Stimulated activated CD4-positive, alpha-beta T cell treated with anti-CD3 and anti-CD28 coated beads, Interleukin-15, amount 100 ng/mL, for 48 hours (primary cell): ENCODE measurements around the gene TMEM131L.

ENCODE experiments used
- DNase-seq, 2 donors: peaks; one replicate each; pipeline ENCODE4 v3.0.0-alpha.2; 2020; ENCODE audit warnings: low read depth in 2 of 2

TMEM131L gene

DNA sequence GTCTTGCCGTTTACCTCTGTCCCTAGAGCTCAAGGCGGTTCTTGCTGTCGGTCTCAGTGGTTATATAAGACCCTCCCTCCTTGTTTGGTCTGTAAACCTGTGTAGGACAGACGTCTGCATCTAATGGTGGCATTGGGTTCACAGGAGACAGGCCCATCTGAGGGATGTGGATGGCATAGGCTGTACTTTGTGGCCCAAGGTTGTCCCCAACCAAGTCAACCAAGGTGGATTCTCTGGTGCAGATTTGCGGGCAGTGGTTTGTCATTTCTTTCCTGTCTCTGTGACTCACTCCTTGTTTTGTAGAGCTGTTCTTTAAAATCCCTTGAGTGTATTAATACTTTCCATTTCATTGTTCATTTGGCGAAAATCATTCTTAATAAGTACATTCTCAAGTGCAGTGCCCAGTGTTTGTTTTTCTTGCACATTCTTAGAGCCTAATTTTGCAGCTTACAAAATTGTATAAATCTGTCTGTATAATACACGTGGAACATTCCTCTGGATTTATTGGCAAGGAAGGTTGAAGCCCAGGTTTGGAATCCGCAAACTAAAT, 149.9 kb downstream of the TMEM131L start:
- peak; percentile 35 to 60 for DNase-seq

DNA sequence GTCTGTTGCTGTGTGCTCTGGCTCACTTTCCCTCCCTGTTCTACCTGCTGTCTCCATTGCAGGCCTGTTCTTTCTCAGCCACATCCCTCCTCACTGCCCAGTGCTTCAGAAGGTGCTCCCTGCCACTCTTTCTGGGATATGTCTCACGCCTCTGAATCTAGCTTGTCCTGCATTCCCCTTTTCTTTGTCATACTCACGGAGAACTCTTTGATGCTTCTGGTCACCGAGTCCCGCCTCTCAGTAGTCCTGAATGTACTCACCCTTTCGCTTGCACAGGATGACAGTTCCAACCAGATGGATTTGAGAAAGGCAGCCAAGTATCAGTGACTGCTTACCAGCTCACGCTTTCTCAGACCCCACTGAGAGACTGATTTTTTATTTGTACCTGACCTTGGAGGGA, 152.7 kb downstream of the TMEM131L start:
- DNase-seq = no peak

DNA sequence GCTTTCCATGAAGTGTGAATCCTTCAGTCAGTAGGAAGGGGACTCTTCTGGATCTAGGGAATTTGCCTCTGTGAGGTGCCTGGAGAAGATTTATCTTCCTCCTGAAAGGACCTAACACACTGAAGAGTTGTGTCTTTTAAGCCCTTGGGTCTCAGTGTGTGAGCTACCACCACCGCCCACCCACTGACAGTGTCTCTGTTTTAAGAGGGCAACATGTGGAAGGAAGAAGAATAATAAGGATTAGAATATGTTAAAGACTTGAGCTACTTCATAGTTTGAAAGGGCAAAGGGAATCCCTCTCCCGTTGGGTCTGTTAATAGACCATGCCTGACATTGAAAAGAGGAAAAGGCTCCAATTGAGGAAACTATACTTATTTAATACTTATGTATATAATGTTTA, 153.7 kb downstream of the TMEM131L start:
- DNase-seq = no peak

DNA sequence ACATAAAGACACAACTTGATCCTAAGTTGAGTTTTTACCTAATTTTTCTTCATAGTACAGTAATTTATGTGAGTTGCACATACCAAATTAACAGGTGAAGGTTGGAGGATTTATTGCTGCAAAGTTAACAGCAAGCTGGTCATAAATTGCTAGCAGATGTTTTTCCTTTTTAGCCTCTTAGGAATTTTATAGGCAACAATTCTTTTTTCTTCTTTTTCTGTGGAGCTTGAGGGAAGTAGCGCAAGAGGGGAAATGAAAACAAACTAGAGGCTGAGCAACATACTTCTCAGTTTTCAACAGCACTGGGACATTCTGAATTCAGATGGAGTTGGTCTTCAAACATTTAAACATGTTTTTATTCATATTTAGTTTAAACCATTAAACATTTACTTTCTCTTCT, 154.2 kb downstream of the TMEM131L start:
- DNase-seq = no peak

DNA sequence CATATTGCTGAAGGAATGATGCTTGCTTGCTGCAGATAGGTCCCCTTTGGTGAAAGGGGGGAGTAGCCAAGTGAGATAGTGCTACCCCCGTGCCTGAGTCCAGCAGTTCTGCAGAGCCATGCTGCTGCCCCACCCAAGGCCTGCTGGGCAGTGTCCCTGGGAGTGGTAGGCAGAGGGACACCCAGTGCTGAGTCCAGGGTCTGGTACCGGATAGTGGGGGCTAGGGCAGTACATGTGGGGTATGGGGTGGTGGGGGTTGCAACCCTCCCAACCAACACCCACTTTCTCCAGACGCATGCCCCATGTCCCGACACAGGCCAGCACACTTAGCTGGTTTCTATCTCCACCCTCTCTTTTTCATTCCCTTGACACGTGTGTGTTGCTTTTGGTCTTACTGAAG, 155.9 kb downstream of the TMEM131L start:
- DNase-seq = no peak

DNA sequence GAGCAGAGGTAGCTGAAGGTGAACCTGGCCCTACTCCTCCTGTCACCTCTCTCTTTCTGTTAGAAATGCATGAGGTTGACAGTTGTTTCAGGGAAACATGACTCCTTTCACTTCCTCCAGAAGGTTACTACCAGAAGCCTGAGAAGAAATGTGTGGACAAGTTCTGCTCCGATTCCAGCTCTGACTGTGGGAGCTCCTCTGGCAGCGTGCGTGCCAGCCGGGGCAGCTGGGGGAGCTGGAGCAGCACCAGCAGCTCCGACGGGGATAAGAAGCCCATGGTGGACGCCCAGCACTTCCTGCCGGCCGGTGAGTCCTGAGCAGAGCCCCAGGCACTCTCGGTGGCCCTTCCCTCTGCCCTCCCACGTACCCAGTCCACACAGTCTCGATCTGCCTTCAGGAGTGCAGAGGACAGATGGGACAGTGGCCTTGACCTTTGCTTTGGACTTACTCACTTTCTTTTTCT, 156.6 kb downstream of the TMEM131L start:
- no peak for DNase-seq

DNA sequence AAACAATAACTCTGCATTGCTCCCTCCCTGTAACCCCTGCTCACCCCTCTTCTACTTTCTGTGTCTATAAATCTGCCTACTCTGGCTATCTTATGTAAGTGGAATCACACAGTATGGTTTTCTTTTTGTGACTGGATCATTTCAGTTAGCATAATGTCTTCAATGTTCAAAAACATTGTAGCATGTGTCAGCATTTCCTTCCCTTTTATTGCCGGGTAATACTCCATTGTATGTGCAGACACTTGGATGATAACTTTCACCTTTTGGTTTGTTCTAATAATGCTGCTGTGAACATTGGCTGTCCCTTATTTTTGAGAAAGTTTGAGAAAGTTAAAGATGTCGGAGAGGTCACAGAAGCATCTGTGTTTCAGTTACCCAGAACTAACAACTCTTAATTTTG, 157.3 kb downstream of the TMEM131L start:
- no peak for DNase-seq

DNA sequence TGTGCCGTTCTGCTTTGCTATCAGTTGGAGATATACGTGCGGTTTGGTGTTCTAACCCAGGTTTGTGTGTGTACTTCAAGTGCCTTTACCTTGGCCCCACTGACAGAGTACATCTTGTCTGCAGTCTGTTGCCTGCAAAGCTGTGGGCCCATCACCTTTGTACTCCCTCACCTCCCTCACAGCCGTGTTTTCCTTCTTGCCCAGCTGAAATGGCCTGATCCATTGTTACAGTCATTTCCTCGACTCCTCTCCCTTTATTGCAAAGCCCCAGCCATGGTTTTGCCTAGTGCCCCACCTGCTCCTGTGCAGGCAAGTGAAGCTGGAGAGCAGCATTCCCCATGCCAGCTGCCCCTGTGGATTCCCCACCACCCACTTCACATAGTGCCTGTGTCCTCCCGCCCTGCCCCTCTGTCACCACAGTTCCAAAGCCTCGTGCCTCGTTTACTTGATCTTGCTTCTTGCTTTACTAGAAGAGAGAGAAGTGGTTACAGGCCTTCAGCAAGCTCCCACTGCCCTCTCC, 162.7 kb downstream of the TMEM131L start:
- no peak for DNase-seq

DNA sequence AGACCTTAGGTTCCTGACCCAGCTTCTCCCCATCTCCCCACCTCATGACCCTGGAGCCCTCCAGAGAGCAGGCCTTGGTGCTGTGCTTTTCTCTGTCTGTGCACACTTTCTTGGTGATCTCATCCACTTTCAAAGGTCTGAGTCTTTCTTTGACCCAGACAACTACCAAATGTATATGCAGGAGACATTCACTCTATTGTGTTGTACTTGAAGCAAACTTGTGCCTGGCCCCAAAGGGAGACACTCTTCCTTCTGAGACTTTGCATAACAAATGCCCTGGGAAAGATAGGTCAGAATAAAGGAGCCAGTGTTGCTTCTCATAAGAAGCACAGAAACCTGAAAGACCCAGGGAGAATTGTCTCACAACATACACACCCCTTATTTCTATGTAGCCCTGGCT, 163.6 kb downstream of the TMEM131L start:
- DNase-seq = no peak

DNA sequence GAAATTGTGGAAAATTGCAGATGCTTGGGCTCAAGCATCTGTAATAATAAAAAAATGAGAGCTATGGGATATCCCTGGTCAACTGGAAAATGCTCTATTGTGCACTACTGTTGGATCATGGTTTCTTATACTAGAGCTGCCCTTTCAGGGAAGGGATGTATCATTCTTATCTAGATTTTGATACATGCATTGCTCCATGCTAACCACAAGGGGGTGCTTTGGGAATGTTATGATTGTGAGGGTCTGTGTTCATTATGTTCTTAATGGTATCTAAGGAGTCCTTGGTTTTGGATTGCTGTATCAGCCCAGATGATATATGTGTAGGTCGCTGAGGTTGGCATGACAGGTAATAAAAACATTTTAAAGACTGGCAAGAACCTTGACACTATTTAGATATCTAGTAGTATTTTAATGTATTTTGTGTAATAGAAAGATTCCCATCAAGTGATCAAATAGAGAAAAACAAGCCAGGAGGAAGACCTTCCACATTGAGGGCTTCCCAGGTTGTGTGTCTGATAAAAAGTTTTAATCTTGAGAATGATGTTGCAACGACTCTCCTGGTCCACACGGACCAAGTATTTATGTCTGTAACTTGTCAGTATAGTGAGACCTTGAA, 168.7 kb downstream of the TMEM131L start:
- DNase-seq = no peak

DNA sequence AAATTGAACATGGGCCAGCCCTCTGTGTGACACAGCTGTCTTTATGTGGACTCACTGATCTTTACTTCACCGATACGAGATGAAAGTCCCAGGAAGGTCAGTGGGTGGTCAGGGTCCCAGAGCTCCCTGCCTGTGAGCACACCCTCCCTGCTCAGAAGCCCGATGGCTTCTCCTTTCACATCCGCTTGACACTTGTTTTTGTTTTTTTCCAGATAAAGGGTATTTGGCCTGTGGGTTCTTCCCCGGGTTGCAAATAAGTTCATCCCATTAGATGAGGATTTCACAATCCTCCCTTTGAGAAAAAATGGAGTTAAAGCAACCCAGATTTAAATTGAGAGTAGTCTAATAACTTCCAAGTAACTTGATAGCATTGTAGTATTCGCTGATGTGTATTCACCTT, 169.7 kb downstream of the TMEM131L start:
- no peak for DNase-seq

DNA sequence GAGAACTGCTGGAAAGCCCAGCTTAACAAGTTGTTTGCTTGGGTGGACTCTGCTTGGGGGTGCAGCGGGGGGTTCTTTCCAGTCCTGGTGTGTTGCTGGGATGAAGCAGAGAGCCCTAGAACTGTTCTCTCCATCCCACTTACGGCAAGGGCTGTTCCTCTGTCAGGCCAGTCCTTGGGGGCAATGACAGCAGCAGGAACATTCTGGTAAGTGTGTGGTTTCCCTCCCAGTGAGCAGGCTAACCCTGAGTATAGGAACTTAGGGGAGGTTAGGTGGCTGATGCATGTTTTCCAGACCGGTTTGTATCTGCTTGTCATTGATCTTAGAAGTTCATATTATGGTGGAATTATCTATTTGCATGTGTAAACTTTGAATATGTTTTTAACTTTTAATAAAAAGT, 171.0 kb downstream of the TMEM131L start:
- DNase-seq = no peak

DNA sequence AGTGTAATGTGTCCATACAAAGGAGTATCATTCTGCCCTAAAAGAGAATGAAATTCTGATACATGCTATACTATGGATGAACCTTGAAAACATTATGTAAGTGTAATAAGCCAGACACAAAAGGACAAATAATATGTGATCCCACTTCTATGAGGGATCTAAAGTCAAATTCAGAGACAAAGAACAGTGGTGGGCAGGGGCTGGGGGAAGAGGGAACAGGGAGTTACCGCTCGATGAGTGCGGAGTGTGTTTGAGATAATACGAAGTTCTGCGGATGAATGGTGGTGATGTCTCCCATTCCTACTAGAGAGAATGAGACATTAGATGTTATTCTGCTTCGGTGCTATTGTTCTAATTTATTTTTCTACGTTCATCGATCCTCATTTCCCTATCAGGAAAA, 171.9 kb downstream of the TMEM131L start:
- DNase-seq = no peak

DNA sequence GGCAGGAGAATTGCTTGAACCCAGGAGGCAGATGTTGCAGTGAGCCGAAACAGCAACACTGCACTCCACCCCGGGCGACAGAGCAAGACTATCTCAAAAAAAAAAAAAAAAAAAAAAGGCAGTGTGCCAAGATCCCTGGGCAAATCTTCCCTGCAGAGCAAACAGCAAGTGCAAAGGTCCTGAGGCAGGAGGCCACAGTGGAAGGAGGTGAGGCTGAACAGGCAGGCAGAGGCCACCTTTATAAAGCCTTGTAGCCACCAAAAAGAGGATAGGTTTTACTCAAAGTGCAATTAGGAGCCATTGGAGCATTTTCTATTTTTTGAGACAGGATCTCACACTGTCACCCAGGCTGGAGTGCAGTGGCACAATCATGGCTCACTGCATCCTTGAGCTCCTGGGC, 172.8 kb downstream of the TMEM131L start:
- DNase-seq = no peak

DNA sequence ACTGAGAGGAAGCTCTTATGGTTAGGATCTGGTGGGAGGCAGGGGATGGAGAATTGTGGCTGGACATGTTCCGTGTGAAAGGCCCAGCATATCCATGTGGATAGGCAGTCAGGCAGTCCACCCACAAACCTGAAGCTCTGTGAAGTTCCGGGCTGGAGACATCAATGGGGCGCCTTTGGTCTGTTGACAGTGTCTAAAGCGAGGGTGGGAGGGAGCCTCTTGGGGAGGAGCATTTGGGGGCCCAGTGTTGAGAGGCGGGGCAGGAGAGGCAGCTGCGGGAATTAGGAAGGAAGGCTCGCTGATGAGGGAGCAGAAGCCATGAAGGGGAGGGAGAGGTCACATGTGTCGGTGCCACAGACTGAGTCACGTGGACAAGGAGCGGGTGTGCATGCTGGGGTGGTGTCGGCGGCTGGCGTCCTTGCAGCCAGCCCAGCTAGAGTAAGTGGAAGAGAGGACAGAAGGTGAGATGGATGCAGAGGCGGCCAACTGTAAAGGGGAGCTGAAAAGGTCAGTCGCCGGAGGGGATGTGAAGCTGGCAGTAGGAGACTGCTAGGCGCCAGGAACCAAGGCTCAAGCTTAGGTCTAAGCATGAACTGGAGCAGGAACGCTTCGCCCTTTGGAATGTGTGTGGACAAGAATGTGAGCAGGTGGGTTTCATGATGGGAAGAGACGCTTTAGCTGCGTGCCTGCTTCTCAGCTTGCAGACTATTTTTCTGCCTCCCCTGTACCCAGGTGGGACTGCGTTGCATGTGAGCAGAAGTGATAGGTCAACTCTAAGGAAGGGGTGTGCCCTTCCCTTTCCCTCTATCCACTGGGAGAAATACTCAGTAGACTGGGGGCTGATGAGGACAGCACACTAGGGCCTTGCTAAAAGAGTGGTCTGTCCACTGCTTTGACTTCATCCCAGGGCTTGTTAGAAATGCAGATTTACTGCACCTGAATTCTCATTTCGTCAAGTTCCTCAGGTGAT, 174.0 kb downstream of the TMEM131L start:
- DNase-seq = no peak

DNA sequence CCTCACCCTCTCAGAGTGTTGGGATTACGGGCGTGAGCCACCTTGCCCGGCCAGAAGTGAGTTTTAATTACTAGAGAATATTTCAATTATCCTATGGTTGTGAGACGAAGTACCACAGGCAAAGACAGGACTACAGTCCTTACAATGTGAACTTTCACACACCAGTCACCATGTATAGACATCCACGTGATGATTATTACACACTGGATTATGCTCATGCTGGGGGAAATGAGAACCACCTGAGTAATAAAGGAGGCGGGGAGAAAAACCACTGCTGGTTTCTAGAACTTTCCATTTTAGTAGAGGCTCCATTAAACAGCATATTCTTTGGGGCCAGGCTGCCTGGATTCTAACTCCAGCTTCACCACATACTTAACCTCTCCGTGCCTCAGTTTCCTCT, 175.4 kb downstream of the TMEM131L start:
- no peak for DNase-seq

DNA sequence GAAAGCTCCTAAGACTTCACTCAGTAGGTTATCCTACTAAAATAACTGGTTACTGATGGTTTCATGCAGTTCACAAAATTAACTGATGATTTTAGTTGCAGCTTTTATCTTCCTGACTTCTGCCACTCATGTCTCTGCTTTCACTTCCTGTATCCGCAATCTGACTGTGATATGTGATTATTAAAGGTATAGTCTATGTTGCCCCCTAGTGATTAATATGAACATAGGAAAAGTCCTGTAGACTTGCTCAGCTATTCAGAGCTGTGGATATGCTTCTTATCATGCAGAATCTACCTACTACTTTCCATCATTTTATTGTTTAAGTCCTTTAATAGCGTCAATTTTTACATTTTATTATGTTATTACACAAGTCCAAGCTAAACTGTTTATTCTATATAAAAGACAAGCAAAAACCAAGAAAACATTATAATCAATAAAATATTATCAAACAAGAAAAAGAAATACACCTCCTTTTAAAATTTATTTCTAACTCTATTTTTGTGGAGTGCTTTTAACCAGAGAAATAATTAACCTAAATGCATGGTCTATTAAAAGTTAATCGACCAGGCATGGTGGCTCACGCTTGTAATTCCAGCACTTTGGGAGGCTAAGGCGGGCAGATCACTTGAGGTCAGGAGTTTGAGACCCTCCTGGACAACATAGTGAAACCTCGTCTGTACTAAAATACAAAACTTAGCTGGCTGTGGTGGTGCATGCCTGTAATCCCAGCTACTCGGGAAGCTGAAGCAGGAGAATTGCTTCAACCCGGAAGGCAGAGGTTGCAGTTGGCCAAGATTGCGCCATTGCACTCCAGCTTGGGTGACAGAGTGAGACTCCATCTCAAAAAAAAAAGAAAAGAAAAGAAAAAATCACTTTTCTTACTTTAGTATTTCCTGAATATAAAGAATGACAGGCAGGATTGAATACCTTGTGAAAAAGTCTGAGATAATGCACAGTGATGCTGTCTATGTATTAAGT, 177.5 kb downstream of the TMEM131L start:
- no peak for DNase-seq

DNA sequence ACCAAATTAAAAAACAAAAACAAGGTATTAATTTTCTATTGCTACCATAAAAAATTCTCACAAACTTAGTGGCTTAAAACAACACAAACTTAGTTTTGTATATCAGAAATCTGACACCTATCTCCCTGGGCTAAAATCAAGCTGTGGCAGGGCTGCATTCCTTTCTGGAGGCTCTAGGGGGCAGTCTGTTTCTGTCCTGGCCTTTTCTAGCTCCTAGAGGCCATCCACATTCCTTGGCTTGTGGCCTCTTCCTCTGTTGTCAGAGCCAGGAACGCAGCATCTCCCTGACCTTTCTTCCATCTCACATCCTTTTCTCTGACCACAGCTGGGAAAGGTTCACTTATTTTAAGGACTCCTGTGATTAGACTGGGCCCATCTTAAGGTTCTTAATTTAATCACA, 179.0 kb downstream of the TMEM131L start:
- DNase-seq = no peak

DNA sequence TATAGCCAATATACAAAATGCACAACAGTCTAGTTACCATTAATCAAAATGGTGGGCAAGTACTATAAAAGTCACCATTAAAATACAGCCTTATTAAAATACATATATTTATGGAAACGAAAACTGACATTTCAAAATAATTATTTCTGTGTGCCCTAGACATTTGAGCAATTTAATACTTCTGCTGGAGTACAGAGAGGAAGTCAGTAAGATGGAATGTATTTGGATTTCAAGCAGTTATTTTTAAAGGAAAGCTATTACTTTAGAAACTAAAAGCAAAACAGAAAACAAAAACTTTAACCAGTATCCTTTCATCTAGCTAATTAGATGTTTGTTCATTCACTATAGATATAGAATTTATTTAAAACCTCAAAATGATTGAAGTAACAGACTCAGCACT, 180.1 kb downstream of the TMEM131L start:
- DNase-seq = no peak

DNA sequence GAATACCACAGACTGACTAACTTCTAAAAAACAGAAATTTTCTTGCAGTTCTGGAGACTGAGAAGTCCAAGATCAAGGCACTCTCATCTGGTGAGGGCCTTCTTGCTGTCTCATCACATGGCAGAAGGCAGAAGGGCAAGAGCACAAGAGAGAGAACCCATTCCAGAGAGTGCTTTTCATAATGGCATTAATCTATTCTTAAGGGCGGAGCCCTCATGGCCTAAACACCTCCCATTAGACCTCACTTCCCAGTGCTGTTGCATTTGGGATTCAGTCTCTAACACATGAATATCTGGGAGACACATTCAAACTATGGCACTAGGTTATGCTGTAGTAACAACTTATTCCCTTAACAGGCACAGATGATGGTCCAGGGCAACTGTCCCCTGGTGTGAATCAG, 180.8 kb downstream of the TMEM131L start:
- no peak for DNase-seq

DNA sequence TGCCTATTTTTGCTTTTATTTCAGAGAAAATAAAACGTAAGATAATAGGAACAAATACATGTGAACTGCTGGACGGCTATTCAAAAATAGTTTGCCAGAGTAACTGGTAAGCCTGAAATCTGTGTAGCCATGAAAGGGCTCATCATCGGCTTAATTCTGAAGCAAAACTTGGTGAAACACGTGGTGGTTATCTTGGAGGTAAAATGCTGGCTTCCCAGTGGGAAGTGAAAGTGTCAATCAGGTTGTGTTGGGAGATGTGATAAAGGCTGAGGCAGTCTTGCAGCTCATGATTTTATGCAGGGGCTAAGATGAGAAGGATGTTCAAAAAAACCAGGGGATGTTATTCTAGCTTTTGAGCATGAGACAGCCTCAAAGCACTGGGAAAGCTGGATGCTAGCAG, 181.8 kb downstream of the TMEM131L start:
- DNase-seq = no peak
